NOMO-1 treated with dmso at 0.1 percent for 144 hours (cell line): Measurements from ENCODE around the gene PDPK1.

Source experiments
- DNase-seq: peaks from one replicate; lab custom pipeline; 2025; ENCODE audit not compliant: unreplicated experiment; lab: John Stamatoyannopoulos, UW

The PDPK1 gene

GRCh38 chr16:2507052-2507659, 30.7 kb upstream of the PDPK1 start:
- peak; percentile 83 for DNase-seq

- peak; percentile 57 for DNase-seq
Observed at GRCh38 chr16:2507665-2508064, 30.2 kb upstream of the PDPK1 start.

GRCh38 chr16:2508722-2509400, 29.0 kb upstream of the PDPK1 start:
- DNase-seq, result no peak

GRCh38 chr16:2511128-2511800, 26.6 kb upstream of the PDPK1 start:
- no peak for DNase-seq

GRCh38 chr16:2511996-2512734, 25.7 kb upstream of the PDPK1 start:
- DNase-seq, result no peak

GRCh38 chr16:2512735-2513404, 25.0 kb upstream of the PDPK1 start:
- DNase-seq, result no peak

GRCh38 chr16:2513405-2514332, 24.2 kb upstream of the PDPK1 start, which contains the start of gene ATP6V0C:
ATP6V0C (plus strand) TSS chr16:2513952; CDS start chr16:2514104, 152 bp downstream.
- DNase-seq, result peak; percentile 81

GRCh38 chr16:2514333-2515179, 23.3 kb upstream of the PDPK1 start:
- no peak for DNase-seq

GRCh38 chr16:2515180-2515851, 22.5 kb upstream of the PDPK1 start:
- DNase-seq, result peak; percentile 43

GRCh38 chr16:2516391-2517240, 21.2 kb upstream of the PDPK1 start:
- DNase-seq, result peak; percentile 95

- DNase-seq, result no peak
Observed at GRCh38 chr16:2517954-2518605, 19.7 kb upstream of the PDPK1 start.

GRCh38 chr16:2518823-2519710, 18.8 kb upstream of the PDPK1 start:
- DNase-seq, result no peak

GRCh38 chr16:2519711-2520080, 18.1 kb upstream of the PDPK1 start:
- no peak for DNase-seq

- peak; percentile 77 for DNase-seq
Observed at GRCh38 chr16:2520097-2520783, 17.6 kb upstream of the PDPK1 start, which contains the start of gene AMDHD2. AMDHD2 (plus strand) TSS chr16:2520371; CDS start chr16:2520459, 88 bp downstream.

- DNase-seq, result no peak
Observed at GRCh38 chr16:2520784-2521531, 16.9 kb upstream of the PDPK1 start.
